Left colon (tissue), 2 donors: ENCODE data around the gene TEP1. TPM values are rescaled to one million over a fixed set of nuclear protein-coding genes. Genes with fewer than 3 reads are reported as not detected.

Source experiments
- ATAC-seq: fragments of 200-7000 bp; cut with Tn5 transposase; one replicate; pipeline ENCODE4 v1.9.1; 2020; ENCODE audit warnings: mild to moderate bottlenecking, moderate library complexity
- DNase-seq, 2 donors: peaks; one replicate each; pipeline ENCODE4 v3.0.0-alpha.2; 2020
- intact Hi-C, 2 donors: fragments of 100-400 bp; cut with DNase I in 1 of 2; cut with micrococcal nuclease in 1 of 2; formaldehyde crosslinking; loops; one replicate each; pipeline versions ENCODE4 v1.11.2 to v1.14.0; 2022; cut with DNase I, micrococcal nuclease
- total RNA-seq, 2 donors: library from RNA; stranded (reverse); fragmentation: NEBNext Ultra II Directional; extraction: Animal tissue kit (Norgen Biotek cat#: 25700); gene quantifications; one replicate each; pipeline ENCODE4 v1.2.1, GENCODE V29; 2021
- donor health status: DM: no; HTN: no; CAD: no.
- donor health status: DM: yes; HTN: yes; CAD: no.

The TEP1 gene
- total RNA-seq, 2 donors from 2014 or later, result 72.1 to 74.3 TPM

DNA sequence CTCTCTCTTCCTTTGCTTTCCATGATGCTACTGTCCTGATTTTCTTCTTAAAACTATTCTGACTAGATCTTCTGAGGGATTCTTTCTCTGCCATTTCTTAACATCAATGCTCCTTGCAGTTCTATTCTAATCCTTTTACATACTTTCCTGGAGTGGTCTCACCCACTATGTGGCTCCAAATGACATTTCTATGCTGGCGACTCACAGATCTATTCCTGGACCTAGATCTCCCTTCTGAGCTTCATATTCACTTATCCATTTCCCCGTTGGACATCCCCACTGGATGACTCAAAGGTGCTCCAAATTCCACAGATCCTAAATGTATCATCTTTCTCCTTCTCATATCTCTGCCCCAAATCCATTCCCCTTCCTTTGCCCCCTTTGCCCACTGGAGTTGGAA is 4.1 kb downstream of the TEP1 start:
- intact Hi-C loops, result no loop called here
- DNase-seq (no peak), ATAC-seq (no peak)

DNA sequence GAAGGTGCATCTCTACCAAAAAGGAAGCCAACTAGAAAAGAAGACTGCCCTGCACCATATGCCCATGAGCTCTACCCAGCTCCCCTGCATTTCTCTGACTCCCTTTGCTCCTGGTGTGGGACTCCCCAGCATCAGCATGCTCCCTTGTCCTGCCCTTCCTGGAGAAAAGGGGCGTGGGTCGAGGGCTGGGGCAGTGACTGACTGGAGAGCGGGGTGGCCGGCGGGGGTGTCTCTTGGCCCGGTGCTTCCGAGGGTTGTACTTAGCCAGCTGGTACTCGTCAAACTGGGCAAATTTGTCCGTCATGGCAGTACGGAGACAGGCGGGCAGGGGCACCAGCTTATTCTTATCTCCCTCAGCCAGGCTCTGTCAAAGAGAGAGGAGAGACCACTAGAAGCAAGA is 9.8 kb downstream of the TEP1 start:
- intact Hi-C loops, result no loop called here
- ATAC-seq, result no peak
- no peak for DNase-seq

DNA sequence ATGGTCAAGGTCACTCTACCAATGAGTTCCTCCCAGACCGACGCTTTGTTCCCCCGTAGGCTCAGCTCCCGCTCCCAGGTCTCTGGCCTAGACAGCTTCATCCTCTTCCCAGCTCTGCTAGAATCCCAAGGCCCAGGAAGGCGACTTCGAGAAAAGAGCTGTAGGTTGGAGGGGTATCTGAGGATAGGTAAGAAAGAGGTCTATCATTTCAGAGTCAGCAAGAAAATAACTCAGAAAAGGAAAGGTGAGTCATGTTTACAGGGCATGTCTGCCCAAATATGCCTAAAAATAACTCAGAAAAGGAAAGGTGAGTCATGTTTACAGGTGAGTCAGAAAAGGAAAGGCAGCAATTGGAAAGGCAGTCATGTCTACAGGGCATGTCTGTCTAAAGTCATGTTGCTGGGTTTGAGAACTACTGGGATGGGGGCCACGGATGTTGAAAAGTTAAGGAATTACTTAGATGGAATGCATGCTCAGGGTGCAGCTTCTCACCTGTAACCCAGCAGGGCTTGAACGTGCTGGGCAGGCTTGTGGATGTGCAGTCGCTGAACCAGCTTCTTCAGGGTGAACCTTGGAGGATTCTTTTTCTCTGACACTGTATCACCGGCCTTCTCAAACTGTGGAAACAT is 12.2 kb downstream of the TEP1 start:
- intact Hi-C loops, result no loop called here
- ATAC-seq, result peak; percentile 68
- DNase-seq, result no peak

DNA sequence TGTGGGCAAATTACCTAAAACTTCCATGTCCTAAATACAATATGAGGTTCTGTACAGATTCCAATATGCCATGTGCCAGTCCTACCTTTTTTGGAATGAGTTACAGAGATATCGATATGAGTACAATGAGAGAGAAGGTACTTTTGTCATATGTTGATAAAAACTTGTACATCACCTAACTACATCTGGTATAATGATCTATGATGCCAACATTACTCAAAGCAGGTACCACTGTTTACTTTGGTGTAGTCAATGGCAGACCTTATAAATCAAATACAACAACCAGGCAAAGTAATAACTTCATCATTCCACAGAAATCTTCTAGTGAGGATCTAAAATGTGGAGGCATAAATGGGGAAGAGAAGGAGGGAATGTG is 12.7 kb downstream of the TEP1 start:
- ATAC-seq, result peak; percentile 60
- DNase-seq, result no peak
- intact Hi-C loops, result no loop called here

DNA sequence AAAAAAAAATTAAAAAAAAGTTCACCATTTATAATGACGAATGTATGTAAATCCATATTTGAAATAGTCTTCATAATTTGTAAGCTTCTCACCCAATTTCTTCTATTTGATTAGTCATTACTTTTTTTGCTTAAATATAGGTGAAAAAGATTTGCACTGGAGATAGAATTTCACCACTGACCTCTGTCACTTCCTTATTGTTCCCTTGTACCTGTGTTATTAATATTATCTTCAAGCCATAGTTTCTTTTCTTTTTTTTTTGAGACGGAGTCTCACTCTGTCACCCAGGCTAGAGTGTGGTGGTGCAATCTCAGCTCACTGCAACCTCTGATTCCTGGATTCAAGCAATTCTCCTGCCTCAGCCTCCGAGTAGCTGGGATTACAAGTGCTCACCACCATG is 15.8 kb downstream of the TEP1 start:
- no peak for ATAC-seq
- intact Hi-C loops, result no loop called here
- DNase-seq, result no peak

DNA sequence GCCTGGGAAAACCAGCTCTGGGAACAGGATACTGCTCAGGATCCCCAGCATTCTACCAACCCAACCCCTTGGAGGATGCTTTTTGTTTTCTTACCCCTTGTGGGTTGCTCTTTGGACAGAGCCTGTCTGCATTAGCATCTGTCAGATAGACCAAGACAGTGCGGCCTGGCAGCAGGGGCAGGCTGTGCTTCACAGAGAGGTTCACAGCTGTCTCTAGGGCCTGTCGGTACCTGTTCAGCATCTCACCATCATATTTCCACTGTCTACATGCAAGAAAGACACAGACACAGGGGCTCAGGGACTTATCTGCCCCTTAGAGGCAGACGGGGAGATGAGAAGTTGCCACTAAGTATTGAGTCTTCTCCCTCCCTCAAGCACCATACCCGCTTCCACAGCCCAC is 21.8 kb downstream of the TEP1 start:
- intact Hi-C loops, result no loop called here
- no peak for ATAC-seq
- no peak for DNase-seq

DNA sequence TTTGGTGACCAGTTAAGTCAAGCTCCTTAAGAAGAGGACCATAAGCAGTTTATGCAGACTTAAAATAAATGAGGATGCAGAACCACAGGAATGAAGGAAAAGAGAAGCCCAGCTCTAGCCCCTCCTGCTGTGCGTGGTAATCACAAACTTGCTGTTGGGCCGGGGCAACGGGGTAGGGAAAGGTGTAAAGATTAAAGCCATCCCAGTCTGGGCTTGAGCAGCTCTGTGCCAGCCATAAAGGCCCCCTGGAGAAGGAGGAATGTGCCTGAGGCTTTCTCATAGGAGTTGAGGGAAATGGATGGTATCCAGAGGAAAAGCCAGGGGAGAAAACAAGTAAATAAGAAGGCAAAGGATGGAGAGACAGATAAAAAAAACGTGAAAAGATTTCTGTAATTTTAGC is 25.1 kb downstream of the TEP1 start:
- DNase-seq (no peak), ATAC-seq (no peak)
- intact Hi-C loops, result no loop called here

DNA sequence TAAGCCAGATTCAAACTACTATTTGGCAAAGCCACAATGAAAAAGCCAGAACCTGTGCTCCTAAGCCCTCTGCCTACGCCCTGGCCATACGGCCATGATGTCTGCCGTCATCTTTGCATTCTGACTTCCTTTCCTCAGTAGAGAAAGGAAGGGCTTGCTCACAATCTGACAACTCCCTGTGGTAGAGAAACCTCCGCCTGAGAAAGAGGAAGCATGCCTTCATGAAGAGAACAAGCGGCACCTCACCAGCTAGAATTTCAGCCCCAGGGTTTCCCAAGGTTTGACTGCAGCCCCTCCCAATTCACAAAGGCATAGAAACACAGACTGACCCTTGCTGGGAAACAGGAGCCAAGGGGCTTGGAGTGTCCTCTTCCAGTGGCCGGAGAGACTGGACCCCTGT is 25.7 kb downstream of the TEP1 start:
- DNase-seq, result no peak
- intact Hi-C loops, result no loop called here
- no peak for ATAC-seq

DNA sequence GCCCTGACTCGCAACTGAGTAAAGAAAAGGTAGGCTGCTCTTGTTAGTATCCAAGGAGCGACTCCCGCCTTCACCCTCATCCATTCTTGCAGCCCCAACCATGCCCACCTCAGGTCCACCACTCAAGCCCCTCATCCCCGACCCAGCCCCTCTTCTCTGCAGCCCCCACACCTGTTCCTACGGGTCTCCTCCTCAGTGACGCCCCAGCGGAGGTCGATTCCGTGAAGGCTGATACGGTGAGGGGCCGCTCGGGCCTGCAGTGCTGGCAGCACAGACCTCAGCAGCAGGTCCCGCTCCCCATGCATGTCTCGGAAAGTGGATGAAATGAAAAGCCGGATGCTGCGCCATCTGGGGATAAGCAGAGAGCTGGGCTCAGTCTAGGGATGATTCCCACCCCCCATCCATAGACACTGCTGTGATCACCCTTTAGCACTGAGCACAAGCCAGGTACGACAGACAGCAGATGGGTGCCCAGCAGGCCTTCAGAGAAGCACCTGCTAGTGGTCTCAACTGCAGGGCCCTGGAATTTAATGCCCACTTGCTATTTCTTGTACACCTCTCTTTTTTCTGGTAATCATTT is 26.9 kb downstream of the TEP1 start:
- no peak for DNase-seq
- intact Hi-C loops, result no loop called here
- no peak for ATAC-seq

DNA sequence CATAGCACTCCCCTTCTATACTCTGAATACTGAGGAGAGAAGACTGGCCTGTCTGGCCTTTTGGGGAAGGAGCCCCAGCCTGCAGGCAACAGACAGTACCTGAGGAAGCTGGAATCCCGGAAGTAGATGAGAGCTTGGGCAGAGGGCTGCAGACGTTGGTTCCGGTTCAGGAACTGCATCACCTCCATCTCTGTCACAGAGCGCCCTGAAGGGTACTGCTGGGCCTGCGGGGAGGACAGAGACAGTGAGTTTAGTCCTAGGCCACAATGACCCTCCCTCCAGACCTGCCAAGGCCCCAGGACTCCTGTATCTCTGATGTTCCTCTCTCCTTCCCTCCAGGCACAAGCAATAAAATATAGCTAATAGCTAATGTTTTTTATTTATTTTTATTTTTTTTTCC is 28.4 kb downstream of the TEP1 start:
- ATAC-seq (no peak), DNase-seq (no peak)
- intact Hi-C loops, result no loop called here

DNA sequence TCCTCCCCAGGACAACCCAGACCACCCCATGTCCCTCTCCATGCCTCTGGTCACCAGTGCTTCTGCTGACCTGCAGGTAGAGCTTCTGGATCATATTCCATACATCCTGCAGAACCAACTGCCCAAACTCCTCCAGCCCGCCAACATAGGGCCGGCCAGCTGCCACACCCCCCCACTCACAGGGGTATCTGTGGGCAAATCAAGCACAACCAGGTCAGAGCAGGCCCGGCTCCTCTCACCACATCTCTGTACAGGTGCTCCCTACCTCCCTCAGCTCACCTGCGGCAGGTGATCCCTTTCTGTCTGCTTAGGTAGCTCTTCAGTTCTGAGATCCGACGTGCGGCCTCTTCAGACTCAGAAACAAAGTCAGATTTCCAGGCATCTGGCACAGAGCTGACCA is 29.0 kb downstream of the TEP1 start:
- DNase-seq (no peak), ATAC-seq (no peak)
- intact Hi-C loops, result no loop called here

DNA sequence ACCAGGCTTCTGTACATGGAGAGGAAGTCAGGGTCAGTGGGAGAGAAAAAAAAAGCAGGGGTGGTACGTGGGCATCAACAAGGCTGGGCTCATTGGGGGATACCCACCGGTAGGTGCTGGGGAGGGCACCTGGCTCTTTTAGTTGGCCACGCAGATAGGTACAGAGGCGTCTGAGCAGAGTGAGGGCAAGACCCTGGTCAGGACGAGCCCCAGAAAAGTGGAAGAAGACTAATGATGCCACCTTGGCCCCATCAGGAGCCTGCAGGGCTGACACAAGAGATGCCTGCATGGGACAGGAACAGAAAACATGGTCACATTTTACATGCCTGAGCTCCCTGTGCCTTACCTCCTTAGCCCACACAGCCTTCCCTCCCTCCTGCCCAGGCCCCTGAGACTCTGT is 29.7 kb downstream of the TEP1 start:
- DNase-seq (no peak), ATAC-seq (no peak)
- intact Hi-C loops, result no loop called here

DNA sequence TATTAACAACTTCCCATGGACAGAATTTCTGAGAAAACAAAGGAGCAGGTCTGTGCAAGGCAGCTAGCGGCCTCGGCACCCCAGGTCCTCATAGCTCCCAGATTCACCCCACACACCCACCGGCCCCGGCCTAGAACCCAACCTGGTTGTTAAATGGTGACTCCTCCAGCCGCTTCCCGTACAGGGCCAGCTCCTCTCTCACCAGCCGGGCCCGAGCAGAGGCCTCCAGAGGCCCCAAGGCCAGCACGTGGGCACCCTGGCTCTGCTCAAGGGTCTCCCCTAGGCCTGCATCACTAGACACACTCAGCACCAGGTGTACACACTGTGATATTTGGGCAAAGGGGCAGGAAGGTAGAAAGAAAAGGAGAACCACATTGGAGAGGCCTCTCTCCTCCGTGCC is 30.3 kb downstream of the TEP1 start:
- intact Hi-C loops, result no loop called here
- no peak for DNase-seq
- ATAC-seq, result no peak

DNA sequence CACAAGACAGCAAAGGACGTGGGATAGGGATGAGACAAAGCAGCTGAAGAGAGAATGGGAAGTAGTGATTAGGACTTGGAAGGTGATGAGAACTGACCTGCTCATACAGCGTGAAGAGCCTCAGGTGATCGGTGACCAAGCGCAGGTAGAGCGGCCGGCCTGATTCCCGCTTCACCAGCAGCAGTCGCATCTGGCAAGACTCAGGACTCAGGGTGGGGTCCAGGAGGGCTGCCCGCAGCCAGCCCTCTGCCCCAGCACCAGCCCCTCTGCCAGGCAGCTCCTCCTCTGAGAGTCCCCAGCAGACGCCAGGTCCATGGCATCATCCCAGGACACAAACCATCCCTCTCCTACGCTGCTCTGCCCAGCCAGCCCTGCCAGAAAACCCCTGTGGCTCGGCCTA is 30.8 kb downstream of the TEP1 start:
- no peak for ATAC-seq
- no peak for DNase-seq
- intact Hi-C loops, result no loop called here

DNA sequence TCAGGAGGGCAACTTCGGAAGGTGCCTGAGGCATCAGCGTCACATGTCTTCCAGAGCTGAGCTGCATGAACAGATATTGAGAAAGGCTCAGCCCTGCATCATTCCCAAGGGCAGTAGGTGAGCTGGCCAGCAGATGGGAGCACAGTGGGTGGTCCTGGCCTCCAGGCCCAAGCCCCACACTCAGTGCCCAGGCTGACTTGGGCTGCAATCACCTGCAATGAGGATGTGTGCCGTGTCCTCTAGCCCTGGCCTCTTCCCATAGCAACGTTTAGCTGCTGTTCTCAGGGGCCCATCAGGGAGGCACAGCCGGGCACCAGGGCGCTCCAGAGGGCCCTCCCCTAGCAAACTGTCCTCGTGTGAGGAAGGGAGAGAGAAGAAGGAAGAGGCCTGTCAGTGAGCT is 32.0 kb downstream of the TEP1 start:
- DNase-seq, result no peak
- ATAC-seq, result no peak
- intact Hi-C loops, result no loop called here

DNA sequence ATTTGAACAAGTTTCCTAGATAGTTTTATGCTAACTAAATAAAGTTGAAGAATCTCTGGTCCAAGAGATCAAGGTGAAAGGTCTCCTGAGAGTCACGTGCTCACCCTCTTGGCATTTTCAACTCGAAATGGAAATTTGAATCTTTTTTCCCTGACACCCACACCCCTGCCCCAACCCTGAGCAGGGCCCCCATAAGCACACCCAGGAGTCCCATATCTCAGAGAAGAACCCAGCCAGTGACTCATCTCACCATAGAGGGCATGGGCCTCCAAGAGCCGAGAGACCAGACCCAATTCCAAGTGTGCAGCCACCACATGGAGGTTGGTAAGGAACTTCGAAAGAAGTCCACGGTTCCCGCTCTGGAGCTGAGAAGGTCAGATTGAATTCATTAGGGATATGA is 32.6 kb downstream of the TEP1 start:
- ATAC-seq (no peak), DNase-seq (no peak)
- intact Hi-C loops, result no loop called here

DNA sequence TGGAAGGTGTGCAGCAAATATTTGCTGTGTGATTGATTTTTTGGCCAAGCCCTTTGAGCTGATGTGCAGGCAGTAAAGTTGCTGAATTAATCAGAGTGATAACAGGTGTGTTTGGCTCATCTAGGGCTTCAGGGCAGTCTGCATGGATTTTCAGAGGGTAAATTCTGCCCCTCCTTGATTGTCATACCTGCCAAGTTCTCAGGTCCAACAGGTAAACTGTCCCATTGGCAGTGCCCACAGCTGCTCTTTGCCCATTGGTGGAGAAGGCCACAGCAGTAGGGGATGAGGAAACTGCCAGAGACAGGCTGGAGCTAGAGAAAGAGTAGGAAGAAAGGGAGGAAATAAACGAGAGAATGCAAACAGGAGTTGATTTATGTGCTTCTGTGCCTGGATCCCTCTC is 33.6 kb downstream of the TEP1 start:
- DNase-seq (no peak), ATAC-seq (no peak)
- intact Hi-C loops, result no loop called here

DNA sequence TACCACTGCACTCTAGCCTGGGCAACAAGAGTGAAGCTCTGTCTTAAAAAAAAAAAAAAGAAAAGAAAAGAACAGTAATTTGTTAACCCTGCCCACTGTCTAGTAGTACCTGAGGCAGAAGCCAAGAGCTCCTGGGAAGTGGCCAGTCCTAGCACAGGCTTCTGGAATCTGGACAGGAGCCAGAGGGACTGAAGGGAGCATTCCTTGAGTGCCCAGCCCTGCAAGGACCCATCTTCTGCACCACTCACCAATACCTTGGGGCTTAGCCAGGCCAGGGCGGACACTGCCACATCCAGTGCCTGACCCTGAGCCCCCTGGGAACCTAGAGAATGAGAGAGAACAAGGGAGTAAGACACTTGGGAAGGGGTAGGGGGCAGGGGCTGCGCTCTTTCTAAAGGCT is 36.1 kb downstream of the TEP1 start:
- intact Hi-C loops, result no loop called here
- DNase-seq (peak in 1 of 2 donors; percentile 21), ATAC-seq (peak; percentile 27)

DNA sequence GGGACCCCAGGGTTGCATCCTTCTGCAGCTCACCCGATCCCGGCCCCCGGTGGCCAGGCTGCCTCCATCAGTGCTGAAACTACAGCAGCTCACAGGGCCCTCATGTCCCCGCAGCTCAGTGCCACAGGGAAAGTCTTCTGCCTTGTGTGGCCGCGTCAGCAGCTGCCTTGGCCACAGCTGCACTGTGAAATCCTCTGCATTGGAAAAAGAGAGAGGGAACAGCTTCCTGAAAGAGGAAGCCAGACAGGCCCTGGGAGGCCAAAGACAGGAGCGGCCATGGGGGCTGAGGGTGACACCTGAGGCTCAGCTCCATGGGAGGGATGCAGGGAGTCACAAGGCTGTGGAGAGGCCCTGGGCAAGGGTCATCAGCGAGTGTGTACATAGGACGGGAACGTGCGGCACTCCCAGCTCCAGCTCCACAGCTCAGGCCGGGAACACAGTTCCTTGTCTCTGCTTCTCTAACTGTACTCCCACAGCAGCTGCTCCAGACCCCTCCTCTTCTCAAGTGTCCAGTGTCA is 37.2 kb downstream of the TEP1 start:
- ATAC-seq (peak; percentile 97), DNase-seq (peak; percentile 74 to 83)
- intact Hi-C loops, result no loop called here

DNA sequence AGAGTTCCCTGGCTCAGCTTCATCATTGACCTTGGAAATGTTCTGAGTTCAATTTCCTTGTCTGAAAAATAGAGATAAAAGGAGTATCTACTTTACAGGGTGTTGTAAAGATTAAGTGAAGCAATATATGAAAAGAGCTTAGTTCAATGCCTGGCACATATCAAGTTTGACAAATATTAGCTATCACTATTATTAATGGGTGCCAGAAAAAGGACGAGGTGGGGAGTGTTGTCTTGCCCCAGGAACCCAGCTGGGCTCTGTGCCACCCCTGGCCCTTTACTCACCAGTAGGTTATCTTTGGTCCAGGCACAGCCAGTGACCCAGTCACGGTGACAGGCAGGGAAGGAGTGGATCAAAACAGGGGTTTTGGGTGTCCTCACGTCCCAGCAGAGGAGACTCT is 37.8 kb downstream of the TEP1 start:
- DNase-seq (no peak), ATAC-seq (peak; percentile 9)
- intact Hi-C loops, result no loop called here

DNA sequence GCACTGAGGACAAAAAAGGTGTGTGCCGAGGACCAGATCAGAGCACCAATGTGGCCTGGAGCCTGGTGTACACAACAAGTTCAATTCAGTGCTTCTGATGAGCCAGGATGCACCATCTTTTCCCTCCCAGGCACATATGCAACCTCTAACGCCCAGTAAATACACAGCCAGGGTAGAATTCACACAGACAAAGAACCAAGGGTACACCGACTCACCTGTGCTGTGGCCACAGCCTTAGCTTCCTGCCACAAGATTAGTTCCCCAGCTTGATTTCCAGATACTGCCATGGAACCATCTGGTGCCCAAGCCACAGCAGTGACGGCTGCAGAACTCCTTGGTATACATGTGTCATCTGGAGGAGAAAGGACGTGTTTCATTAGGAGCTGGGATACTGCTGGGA is 40.5 kb downstream of the TEP1 start:
- ATAC-seq, result no peak
- no peak for DNase-seq
- intact Hi-C loops, result no loop called here
